HG03025 (cell line): ENCODE measurements around the gene PAFAH1B2.

Experiments
- ATAC-seq: cut with Tn5 transposase; IDR thresholded peaks from one replicate; pipeline ENCODE4 v1.9.1; 2021; ENCODE audit warnings: mild to moderate bottlenecking, moderate library complexity; ENCODE audit not compliant: unreplicated experiment, low FRiP score

The PAFAH1B2 gene

GRCh38 chr11:117187428-117187798, 43.3 kb downstream of the PAFAH1B2 start:
- ATAC-seq: no peak

- ATAC-seq: no peak
These were observed 43.9 kb downstream of the PAFAH1B2 start for GRCh38 chr11:117187799-117188481.

- ATAC-seq: no peak
These were observed 44.6 kb downstream of the PAFAH1B2 start for GRCh38 chr11:117188620-117189081.

- ATAC-seq: no peak
These were observed 45.3 kb downstream of the PAFAH1B2 start for GRCh38 chr11:117189191-117189940.

- ATAC-seq: no peak
These were observed 46.0 kb downstream of the PAFAH1B2 start for GRCh38 chr11:117189941-117190544.

- no peak for ATAC-seq
These were observed 47.8 kb downstream of the PAFAH1B2 start for GRCh38 chr11:117191680-117192400.

GRCh38 chr11:117192401-117192875, 48.4 kb downstream of the PAFAH1B2 start:
- ATAC-seq: no peak

- no peak for ATAC-seq
These were observed 49.3 kb downstream of the PAFAH1B2 start for GRCh38 chr11:117193130-117194020.

- ATAC-seq: no peak
These were observed 50.2 kb downstream of the PAFAH1B2 start for GRCh38 chr11:117194267-117194666.

- ATAC-seq: no peak
These were observed 51.2 kb downstream of the PAFAH1B2 start for GRCh38 chr11:117195258-117195657.

GRCh38 chr11:117195761-117196160, 51.7 kb downstream of the PAFAH1B2 start:
- no peak for ATAC-seq

GRCh38 chr11:117197006-117197405, 52.9 kb downstream of the PAFAH1B2 start:
- ATAC-seq: no peak

- ATAC-seq: no peak
These were observed 53.7 kb downstream of the PAFAH1B2 start for GRCh38 chr11:117197516-117198456.

GRCh38 chr11:117198613-117199012, 54.5 kb downstream of the PAFAH1B2 start:
- ATAC-seq: no peak

- ATAC-seq: no peak
These were observed 55.2 kb downstream of the PAFAH1B2 start, which contains the start of gene TAGLN for GRCh38 chr11:117199053-117199915. TAGLN (plus strand) TSS chr11:117199370; CDS start chr11:117203014, 3,644 bp downstream.

- no peak for ATAC-seq
These were observed 56.1 kb downstream of the PAFAH1B2 start for GRCh38 chr11:117199916-117200812.
